HG03439 (cell line): ENCODE data around the gene RSF1.

Experiments used
- ATAC-seq: cut with Tn5 transposase; IDR thresholded peaks from one replicate; pipeline ENCODE4 v1.9.1; 2021; ENCODE audit warnings: mild to moderate bottlenecking, moderate library complexity; ENCODE audit not compliant: unreplicated experiment

RSF1 gene

DNA sequence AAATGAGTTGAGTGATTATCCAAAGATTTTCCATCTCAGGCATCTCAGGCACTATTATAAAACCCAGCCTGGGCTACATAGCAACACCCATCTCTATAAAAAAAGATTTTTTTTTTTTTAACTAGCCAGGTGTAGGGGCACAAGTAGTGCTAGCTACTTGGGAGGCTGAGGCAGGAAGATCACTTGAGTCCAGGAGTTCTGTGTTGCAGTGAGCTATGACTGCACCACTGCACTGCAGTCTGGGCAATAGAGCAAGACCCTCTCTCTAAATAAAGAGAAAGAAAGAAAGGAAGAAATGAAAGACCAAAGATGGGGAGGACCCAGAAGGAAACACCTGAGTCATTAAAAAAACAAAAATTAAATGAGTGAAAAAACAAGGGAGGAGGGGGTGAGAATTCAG, 14.1 kb downstream of the RSF1 start:
- no peak for ATAC-seq

DNA sequence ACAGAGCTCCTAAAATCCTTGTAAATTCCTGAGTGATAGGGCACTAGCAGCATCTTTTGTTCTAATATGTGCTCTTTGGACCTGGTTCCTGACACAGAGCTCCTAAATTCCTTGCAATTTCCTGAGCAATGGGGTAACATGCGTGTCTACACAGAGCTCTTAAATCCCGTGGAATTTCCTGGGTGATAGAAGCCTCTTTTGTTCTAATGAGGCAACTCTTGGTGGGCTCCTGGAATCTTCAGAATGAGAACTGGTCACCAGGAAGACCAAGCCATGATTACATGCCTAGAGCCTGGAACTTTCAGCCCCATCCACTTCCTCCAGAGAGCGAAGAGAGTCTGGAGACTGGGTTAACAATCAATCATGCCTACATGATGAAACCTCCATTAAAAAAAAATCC, 19.0 kb downstream of the RSF1 start:
- ATAC-seq = no peak

DNA sequence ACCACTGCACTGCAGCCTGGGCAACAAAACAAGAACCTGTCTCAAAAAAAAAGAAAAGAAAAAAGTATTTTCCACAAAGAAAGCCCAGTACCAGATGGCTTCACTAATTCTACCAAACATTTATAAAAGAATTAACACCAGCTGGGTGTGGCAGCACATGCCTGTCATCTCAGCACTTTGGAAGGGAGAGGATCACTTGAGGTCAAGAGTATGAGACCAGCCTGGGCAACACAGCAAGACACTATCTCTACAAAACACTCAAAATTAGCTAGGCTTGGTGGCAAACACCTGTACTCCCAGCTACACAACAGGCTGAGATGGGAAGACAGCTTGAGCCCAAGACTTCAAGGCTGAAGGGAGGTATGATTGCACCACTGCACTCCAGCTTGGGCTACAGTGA, 20.1 kb downstream of the RSF1 start:
- ATAC-seq = no peak

DNA sequence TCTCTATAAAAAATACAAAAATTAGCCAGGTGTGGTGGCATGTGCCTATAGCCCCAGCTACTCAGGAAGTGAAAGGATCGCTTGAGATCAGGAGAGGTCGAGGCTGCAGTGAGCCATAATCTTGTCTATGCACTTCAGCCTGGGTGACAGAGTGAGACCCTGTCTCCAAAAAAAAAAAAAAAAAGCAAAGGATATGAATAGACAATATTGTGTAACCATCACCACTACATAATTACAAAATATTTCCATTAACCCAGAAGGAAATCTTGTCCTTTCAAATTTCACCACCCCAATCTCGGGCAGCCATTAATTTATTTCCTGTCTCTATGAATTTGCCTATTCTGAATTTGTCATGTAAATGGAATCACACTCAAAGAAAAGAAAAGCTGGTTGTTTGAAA, 21.2 kb downstream of the RSF1 start:
- ATAC-seq = no peak

DNA sequence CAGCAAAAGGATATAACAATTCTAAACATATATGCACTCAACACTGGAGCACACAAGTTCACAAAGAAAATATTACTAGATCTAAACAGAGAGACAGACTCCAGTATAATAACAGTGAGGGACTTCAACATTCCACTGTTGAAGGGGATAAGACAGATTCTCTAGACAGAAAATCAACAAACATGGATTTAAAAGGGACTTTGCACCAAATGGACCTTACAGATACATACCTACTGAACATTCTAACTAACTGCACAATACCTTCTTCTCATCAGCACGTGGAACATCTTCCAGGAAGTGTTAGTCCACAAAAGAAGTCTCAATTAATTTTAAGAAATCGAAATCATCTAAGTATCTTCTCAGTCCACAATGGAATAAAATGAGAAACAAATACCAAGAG, 26.6 kb downstream of the RSF1 start:
- ATAC-seq = no peak

DNA sequence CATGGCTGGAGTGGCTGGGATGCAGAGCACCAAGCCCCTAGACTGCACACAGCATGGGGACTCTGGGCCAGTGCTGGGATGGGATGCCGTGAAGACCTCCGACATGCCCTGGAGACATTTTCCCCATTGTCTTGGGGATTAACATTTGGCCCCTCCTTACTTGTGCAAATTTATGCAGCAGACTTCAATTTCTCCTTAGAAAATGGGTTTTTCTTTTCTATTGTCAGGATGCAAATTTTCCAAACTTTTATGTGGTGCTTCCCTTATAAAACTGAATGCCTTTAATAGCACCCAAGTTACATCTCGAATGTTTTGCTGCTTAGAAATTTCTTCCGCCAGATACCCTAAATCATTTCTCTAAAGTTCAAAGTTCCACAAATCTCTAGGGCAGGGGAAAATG, 29.2 kb downstream of the RSF1 start:
- ATAC-seq = no peak

DNA sequence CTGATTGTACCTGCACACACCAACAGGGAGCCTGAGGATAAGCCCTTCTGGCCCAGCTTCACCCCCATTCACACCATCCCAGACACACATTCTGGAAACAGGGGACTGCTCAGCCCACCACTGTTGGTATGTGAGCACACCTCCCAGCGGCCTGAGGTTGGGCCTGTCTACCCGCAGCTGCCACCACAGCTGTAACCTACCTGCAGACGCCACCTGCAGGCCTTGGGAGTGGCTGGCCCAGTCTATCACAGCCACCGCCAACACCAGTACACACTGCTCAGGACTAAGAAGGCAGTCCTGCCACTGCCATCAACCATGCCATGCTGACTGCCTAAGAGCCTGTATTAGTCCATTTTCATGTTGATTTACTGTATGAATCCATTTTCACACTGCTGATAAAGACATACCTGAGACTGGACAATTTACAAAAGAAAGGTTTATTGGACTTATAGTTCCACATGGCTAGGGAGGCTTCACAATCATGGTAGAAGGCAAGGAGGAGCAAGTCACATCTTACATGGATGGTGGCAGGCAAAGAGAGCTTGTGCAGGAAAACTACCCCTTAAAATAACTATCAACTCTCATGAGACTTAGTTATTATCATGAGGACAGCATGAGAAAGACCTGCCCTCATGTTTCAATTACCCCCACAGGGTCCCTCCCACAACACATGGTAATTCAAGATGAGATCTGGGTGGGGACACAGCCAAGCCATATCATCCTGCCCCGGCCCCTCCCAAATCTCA, 30.6 kb downstream of the RSF1 start:
- ATAC-seq = no peak

DNA sequence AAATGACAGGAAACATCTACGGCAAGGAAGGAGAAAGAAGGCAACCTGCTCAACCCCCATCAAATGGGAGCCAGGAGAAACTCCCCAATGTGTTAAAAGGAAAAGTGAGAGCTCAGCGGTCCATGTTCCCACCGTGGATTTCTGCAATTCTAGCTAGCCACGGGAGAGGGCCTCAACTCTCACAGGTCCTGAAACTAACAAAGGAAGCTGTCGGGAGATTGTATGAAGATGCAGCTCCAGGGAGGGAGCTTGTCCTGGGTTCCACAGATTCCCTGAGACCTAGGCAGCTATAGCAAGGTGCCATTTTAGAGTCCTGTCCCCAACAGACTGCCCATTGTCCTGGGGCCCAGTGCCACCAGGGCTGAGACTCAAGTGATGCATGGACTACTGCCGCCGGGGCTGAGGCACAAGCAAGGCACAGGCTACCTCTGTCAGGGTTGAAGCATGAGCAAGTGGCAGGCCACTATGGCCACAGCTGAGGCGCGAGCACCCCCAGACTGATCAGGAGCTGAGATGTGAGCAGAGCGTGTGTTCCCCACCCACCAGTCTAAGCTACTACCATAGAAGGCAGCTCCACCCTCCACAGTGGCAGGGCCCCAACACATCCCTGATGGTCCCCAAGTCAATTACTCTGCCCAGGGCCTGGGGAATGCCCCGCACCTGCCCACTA, 31.3 kb downstream of the RSF1 start:
- ATAC-seq = no peak

DNA sequence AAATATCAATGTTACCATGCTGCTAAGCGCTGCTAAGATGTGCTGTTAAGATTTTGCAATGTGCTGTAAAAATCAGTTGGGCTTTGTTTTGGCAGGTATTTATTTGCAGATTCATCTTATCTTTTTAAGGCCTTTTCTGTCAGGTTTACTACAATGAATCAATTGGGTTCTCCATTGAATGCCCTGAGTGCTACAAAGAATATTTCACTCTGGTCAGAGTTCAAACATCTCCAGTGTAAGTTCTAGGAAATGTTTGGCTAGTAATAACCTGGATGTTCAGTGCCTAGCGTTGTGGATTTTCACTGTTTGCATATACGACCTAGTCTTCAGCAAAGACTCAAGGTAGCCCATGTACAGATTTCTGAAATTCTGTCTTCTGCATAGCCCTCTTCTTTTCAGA, 36.0 kb downstream of the RSF1 start:
- ATAC-seq = no peak

DNA sequence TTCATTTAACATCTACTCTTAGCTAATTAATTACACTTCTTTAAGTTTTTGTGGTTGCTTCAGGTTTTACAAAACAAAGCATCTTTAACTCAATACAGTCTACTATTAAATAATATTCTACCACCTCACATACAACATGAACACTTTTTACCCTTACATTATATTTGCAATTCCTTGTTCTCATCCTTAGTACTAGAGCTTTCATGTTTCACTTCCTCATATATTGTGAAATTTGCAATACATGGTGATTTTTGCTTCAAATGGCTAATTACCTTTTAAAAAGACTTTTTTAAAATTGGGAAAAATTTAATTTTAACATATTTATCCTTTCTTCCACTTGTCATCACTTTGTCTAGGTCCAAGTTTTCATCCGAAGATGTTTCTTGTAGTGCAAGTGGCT, 37.5 kb downstream of the RSF1 start:
- ATAC-seq = no peak

DNA sequence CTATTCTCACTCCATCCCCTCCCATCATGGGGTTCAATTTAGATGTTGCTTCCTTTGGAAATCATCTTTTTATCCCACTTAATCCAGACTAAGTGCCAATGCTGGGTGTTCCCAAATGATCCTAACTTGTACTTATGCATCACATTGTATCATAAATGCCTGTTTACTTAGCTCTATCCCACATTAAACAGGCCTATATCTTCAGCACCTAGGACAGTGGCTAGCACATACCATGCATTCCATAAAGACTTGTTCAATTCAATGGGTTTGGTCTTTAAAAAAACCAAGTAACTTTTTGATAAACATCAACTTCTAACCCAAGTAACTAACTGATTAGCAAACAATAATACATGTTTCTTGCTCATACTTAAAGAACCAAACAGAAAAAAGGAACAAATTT, 40.6 kb downstream of the RSF1 start:
- no peak for ATAC-seq

DNA sequence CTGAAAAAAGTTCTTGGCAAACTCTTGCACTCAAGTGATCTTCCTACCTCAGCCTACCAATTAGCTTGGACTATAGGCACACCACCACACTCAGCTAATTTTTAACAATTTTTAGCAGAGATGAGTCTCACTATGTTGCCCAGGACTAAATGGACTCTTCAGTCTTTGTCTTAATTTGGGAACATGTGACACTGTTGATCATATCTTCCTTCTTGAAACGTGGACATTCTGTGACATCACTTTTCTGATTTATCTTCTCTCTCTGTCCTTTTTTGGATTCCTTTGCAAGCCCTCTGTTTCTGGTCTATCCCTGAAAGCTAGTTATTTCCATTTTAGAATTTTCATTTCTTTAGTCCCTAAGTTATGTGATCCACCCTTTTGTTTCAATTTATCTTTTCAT, 42.0 kb downstream of the RSF1 start:
- ATAC-seq = no peak

DNA sequence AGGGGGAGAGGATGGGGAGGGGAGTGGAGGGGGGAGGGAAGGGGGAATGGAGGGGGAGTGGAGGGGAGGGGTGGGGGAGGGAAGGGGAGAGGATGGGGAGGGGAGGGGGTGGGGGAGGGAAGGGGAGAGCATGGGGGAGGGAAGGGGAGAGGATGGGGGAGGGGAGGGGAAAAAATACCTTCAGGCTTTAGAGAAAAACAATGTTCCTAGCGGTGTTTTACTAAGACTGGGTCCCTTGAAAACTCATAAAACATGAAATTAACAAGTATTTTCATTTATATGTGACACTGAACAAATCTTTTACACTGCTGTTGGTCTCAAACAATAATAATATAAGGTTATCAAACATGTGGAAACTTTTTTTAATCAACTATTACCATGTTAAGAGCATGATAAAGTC, 42.4 kb downstream of the RSF1 start:
- no peak for ATAC-seq

DNA sequence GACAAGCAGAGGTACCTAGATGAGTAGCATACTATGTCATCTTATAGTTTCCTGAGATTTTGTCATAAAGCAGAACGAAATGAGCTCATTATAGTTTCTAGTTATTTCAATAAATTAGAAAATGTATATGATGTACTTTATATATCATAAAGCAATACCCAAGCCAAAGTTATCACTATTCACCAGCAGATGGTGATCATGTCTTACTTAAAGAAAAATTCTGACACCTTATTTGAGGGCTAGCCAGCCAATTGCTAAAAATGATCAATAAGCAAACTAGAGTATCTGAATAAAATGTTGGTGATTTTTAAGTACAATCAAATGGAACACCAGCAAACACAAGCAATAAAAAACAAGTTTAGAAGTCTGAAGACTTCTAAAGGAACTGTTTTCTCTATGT, 44.1 kb downstream of the RSF1 start:
- ATAC-seq = no peak

DNA sequence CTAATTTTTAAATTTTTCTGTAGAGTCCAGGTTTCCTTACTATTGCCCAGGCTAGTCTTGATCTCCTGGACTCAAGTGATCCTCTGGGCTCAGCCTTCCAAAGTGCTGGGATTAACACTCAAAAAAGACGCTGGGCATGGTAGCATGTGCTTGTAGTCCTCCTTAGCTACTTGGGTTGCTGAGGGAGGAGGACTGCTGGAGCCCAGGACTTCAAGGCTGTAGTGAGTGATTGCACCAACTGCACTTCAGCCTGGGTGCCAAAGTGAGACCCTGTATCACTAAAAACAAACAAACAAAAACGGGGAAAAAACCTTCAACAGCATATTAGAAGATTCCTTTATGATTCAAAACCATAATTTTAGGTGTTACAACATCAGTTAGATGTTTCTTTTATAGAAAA, 44.6 kb downstream of the RSF1 start:
- no peak for ATAC-seq

DNA sequence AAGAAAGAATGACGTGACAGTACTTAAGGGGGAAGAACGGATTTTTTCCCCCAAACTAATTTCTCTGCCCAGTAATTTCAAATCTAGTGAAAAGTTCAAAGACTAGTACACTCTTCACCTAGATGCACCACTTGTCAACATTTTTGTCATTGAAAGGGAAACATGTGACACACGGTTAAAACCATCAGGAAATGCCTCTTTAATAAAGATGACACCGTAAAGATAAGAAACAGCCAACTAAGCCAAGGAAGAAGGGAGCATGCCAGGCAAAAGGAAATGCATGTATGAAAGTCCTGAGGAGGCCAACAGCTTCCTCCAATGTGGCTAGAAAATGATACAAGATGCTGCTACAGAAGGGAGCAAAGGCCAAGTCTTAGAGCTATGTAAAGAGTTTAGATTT, 49.4 kb downstream of the RSF1 start:
- no peak for ATAC-seq

DNA sequence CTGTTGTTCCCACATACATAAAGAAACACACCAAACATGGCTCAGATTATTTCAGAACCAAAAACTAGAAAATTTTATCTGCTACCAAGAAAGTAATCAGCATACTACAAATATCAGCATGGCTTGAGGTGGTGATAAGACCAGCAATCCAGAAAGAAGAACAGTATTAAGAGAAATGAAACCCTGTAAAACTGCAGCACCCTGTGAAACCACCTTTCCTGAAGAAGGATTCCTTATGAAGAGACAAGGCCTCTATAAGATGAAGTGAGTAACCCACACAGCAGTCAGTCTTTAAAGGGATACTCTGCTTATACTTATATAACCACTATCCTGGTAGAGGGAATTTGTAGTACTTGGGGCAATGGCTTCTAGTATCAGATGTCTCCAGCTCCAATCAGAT, 49.9 kb downstream of the RSF1 start:
- ATAC-seq = no peak

DNA sequence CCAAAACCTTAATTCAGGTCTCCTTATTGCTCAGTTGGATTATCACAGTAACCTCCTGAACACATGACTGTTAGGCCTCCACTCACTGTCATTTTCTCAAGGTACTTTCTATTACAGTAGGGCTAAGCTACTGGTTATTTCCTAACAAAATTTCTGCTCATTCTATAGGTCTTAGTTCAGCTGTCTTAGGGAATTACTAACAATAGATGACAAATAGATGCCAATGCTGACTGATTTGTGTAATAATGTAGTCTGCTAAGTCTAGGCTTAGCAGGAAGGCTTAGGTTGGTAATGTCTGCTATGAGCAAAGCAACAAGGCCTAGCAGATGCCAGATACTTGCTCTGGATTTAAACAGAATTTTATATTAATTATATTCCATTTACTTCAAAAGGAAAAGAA, 58.1 kb downstream of the RSF1 start:
- ATAC-seq = no peak

DNA sequence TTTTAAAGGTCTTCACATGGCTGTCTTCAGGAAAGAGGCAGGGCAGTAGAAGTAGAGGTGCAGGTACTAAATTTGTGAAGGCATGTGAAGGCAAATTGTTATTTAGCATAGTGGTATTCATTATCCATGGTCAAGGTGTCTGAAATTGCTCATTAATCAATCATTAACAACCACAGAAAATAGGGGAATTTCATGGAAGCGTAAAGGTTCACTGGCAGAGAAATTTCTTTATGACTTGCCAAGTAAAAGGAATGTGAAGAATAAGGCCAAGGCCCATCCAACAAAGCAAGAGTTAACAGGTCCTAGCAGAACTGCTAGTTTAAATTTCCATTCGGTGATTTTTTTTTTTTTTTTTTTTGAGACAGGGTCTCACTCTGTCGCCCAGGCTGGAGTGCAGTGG, 59.0 kb downstream of the RSF1 start:
- ATAC-seq = no peak

DNA sequence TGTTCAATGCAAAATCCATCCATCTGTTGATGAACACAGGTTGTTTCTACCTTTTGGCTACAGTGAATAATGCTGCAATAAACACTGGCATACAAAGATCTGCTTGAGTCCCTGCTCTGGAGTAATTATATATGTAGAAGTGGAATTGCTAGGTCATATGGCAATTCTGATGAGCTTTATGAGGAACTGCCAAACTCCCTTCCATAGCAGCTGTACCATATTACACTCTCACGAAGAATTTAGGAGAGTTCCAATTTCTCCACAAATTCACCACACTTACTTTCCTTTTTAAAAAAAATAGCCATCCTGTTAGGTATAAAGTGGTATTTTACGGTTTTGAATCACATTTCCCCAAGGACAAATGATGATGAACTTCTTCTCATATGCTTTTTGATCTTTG, 62.2 kb downstream of the RSF1 start:
- no peak for ATAC-seq

DNA sequence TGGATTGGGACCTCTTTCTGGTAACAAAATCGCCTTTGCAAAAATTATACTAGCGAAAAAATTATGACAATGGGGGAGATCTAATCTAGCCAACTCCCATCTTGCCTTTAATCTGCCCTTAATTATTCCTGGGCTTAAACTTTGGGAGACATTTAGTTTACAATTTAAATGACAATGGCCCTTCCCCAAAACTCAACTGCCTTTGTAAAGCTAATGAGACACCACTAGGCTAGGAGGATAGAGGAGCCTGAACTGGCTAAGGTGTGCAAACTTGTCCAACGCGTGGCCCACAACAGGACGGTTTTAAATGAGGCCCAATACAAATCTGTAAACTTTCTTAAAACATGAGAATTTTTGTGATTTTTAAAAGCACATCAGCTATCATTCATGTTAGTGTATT, 67.3 kb downstream of the RSF1 start:
- ATAC-seq = no peak

DNA sequence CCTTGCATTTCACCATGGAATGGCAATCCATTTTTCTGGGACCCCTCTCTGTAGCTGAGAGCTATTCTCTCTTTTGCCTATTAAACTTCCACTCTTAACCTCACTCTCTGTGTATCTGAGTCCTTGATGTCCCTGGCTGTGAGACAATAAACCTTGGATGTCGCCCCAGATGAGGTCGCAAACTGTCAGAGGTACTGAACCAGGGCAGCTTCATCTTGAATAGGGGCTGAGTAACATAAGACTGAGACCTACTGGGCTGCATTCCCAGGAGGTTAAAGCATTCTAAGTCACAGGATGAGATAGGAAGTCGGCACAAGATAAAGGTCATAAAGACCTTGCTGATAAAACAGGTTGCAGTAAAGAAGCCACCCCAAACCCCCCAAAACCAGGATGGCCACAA, 68.0 kb downstream of the RSF1 start:
- no peak for ATAC-seq
